Stomach smooth muscle (tissue), 2 donors: Measurements from ENCODE around the gene CD81.
"Not testable (repeated sequence)": the region's sequence is repeated elsewhere in the genome, so short reads cannot be mapped to it uniquely, and the experiment has no call there.

Experiments
- H3K27ac ChIP-seq: one replicate; pipeline ENCODE4 v1.7.0; 2013; ENCODE audit warnings: mild to moderate bottlenecking, low read length, inconsistent platforms
- H3K27me3 ChIP-seq, 2 donors: one replicate each; pipeline ENCODE4 v1.7.0; 2013; ENCODE audit warnings: low read length in 2 of 2; ENCODE audit not compliant: insufficient read depth in 2 of 2, control insufficient read depth in 1 of 2
- H3K36me3 ChIP-seq, 2 donors: one replicate each; pipeline ENCODE4 v1.7.0; 2013; ENCODE audit warnings: low read length in 2 of 2; ENCODE audit not compliant: control insufficient read depth in 2 of 2, insufficient read depth in 2 of 2
- H3K4me1 ChIP-seq: one replicate; pipeline ENCODE4 v1.7.0; 2013; ENCODE audit warnings: low read length; ENCODE audit not compliant: control insufficient read depth, insufficient read depth
- H3K4me3 ChIP-seq, 2 donors: one replicate each; pipeline ENCODE4 v1.7.0; 2013; ENCODE audit warnings: low read length in 2 of 2
- H3K9ac ChIP-seq, 2 donors: one replicate each; pipeline ENCODE4 v1.7.0; 2013; ENCODE audit warnings: low read length in 2 of 2, mild to moderate bottlenecking in 1 of 2
- H3K9me3 ChIP-seq, 2 donors: one replicate each; pipeline ENCODE4 v1.7.0; 2013; ENCODE audit warnings: low read length in 2 of 2; ENCODE audit not compliant: control insufficient read depth in 2 of 2
- donor health status: healthy.
- donor health status: Pancreatic carcinoma.

The CD81 gene

DNA sequence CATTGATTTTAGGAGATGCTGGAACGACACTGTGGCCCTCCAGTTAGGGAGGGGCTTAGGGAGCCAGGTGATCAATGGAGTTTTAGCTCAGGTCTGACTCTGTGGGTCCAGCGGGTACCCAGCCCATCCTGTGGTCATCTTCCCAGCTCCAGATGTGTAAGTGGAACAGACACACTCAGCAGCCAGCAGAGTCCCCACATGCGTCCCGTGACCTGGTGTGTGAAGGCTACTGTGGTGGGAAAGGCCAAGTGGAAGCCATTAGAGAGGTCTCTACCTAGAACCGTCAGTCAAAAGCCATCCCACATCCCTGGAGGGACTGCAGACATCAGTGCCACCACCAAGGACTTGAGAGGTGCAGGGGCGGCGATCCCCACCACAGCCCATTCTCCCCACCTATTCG lies 19.9 kb upstream of the CD81 start:
- Histone ChIP-seq H3K27ac (no peak overlapping the region), H3K4me3 (no peak overlapping the region), H3K9ac (no peak overlapping the region), H3K27me3 (no peaks in the 10 kb centered on the region), H3K9me3 (no peaks in the 10 kb centered on the region), H3K36me3 (no peaks in the 10 kb centered on the region), H3K4me1 (no peaks in the 10 kb centered on the region)

DNA sequence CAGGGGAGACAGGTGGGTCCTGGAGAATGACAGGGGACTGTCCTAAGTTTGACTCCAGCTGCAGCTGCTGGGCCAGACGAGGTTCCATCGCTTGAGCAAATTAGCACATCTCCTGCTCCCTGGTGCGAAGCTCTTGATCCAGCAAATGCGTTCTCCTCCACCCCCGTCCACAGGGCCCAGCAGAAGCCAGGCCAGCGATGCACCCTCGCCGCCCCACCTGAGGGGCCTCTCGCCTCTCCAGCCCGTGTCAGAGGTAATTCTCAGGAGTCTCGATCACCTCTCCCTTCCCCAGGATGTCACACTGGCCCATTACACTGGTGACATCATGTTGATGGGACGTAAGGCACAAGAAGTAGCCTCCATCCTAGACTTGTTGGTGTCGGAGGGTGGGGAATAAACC lies 19.5 kb upstream of the CD81 start:
- not testable (repeated sequence) for H3K9me3 ChIP-seq

GRCh38 chr11:2358754-2359442 lies 18.2 kb upstream of the CD81 start:
- Histone ChIP-seq H3K9ac (no peak overlapping the region), H3K27me3 (no peaks in the 10 kb centered on the region)

More for the DNA sequence above, 19.5 kb upstream of the CD81 start:
- not testable (repeated sequence) for H3K4me1 ChIP-seq, H3K27me3 ChIP-seq, H3K9ac ChIP-seq, H3K27ac ChIP-seq, H3K36me3 ChIP-seq, H3K4me3 ChIP-seq

DNA sequence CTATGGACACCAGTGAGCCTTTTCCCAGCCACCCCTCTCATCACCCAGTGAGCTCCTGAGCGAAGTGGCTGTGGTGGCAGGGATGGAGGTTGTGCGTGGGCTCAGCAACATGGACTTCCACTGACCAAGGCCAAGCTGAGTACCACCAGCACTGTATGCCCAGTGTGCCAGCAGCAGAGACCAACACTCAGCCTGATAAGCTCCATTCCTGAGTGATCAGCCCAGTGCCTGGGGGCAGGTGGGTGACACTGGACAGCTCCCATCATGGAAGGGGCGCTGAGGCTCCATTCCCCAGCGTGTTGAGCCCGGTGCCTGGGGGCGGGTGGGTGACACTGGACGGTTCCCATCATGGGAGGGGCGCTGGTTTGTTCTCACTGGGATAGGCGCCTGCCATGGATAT lies 17.6 kb upstream of the CD81 start:
- Histone ChIP-seq H3K4me3 (no peak overlapping the region), H3K9me3 (no peaks in the 10 kb centered on the region), H3K36me3 (no peaks in the 10 kb centered on the region), H3K9ac (no peak overlapping the region), H3K27ac (no peak overlapping the region), H3K27me3 (no peaks in the 10 kb centered on the region), H3K4me1 (peaks cover 2% of the 10 kb centered on the region)

More at GRCh38 chr11:2358754-2359442, 18.2 kb upstream of the CD81 start:
- Histone ChIP-seq H3K9me3 (no peaks in the 10 kb centered on the region), H3K27ac (no peak overlapping the region), H3K4me1 (peaks cover 2% of the 10 kb centered on the region), H3K4me3 (no peak overlapping the region), H3K36me3 (no peaks in the 10 kb centered on the region)

DNA sequence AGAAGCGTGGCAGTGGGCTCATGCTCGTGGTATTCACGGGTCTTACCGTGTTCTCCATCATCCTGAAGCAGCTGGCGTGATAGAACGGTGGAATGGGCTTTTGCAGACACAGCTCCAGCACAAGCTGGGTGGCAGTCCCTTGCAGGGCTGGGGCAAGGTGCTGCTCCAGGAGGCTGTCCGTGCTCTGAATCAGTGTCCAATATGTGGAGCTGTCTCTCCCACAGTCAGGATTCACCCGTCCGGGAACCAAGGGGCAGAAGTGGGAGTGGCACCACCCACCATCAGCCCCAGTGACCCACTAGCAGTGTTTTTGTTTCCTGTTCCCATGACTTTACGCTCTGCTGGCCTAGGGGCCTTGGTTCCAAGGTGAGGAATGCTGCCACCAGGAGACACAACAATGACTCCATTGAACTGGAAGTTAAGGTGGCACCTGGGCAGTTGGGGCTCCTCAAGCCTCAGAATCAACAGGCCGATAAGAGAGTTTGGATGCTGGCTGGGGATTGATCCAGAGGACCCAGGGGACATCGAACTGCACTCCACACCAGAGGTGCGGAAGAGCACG lies 16.9 kb upstream of the CD81 start:
- H3K9ac ChIP-seq: no peak overlapping the region
- no peak overlapping the region for H3K27ac ChIP-seq
- H3K4me3 ChIP-seq: no peak overlapping the region
- peaks cover 2% of the 10 kb centered on the region for H3K4me1 ChIP-seq
- H3K9me3 ChIP-seq: no peaks in the 10 kb centered on the region
- H3K27me3 ChIP-seq: no peaks in the 10 kb centered on the region
- no peaks in the 10 kb centered on the region for H3K36me3 ChIP-seq

DNA sequence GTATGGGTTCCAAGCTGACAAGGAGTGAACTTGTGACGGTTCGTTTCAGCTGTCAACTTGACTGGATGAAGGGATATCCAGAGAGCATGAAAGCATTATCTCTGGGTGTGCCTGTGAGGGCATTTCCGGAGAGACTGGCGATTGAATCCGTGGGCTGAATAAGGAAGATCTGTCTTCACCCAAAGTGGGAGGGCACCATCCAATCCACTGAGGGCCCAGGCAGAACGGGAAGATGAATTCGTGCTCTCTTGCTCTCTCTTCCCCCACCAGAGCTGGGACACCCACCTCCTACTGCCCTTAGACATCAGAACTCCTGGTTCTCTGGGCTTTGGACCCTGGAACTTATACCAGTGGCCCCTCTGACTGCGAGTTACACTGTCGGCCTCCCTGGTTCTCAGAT lies 15.5 kb upstream of the CD81 start:
- H3K9ac ChIP-seq: no peak overlapping the region
- no peak overlapping the region for H3K27ac ChIP-seq
- H3K4me1 ChIP-seq: peaks cover 12% of the 10 kb centered on the region
- no peak overlapping the region for H3K4me3 ChIP-seq
- H3K27me3 ChIP-seq: no peaks in the 10 kb centered on the region
- no peaks in the 10 kb centered on the region for H3K36me3 ChIP-seq
- no peaks in the 10 kb centered on the region for H3K9me3 ChIP-seq

- H3K36me3 ChIP-seq: no peaks in the 10 kb centered on the region
- H3K27ac ChIP-seq: no peak overlapping the region
- H3K9ac ChIP-seq: no peak overlapping the region
- H3K9me3 ChIP-seq: no peaks in the 10 kb centered on the region
- no peak overlapping the region for H3K4me3 ChIP-seq
- H3K4me1 ChIP-seq: peaks cover 16% of the 10 kb centered on the region
- H3K27me3 ChIP-seq: no peaks in the 10 kb centered on the region
Observed at GRCh38 chr11:2362414-2362813, 14.7 kb upstream of the CD81 start.

GRCh38 chr11:2363130-2363529 lies 14.0 kb upstream of the CD81 start:
- H3K9ac ChIP-seq: no peak overlapping the region
- peaks cover 16% of the 10 kb centered on the region for H3K4me1 ChIP-seq
- no peak overlapping the region for H3K4me3 ChIP-seq
- no peaks in the 10 kb centered on the region for H3K9me3 ChIP-seq
- no peaks in the 10 kb centered on the region for H3K36me3 ChIP-seq
- no peak overlapping the region for H3K27ac ChIP-seq
- no peaks in the 10 kb centered on the region for H3K27me3 ChIP-seq

DNA sequence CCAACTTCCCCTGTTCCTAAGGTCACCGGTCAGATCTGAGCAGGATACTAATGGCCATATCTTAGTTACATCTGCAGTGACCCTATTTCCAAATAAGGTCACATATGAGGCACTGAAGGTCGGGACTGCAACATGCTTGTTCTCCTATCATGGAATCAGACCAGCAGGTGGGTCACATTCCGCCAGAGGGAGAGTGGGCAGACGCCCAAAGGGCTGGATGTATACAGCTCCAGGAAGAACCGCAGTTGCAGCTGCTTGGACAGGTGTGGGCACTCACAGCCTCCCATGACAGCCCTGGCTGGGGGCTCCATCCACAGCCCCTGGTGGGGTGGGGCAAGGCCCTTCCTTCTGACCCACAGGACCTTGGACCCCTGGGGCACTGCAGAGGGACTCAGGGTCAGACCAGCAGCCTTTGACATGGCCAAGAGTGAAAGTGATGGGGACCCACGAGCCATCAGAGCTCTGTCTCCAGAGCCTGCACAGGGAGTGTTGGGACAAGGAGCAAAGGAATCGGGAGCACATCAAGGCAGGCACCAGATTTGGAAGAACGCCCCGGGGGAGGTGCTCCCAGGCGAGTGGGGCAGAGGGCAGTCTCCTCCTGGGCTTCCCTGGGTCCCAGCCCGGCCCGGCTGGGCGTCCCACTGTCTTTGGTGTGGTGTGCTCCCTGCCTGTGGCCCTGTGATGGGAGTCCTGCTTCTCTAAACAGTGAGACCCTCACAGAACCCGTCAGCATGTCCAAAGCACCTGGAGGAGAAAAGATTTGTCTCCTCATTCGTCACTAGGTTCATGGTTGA lies 13.3 kb upstream of the CD81 start:
- no peak overlapping the region for H3K27ac ChIP-seq
- H3K36me3 ChIP-seq: no peaks in the 10 kb centered on the region
- H3K27me3 ChIP-seq: no peaks in the 10 kb centered on the region
- no peaks in the 10 kb centered on the region for H3K9me3 ChIP-seq
- H3K9ac ChIP-seq: no peak overlapping the region
- H3K4me3 ChIP-seq: no peak overlapping the region
- peaks cover 16% of the 10 kb centered on the region for H3K4me1 ChIP-seq

DNA sequence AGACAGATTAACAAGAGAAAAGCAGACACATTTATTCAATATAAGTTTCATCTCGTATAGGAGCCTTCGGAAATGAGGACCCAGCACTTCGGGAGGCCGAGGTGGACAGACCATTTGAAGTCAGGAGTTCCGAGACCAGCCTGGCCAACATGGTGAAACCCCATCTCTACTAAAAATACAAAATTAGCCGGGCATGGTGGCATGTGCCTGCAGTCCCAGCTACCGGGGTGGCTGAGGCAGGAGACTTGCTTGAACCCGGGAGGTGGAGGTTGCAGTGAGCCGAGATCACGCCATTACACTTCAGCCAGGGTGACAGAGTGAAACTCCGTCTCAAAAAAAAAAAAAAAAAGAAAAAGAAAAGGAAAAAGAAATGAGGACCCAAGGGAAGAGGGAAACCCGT lies 12.7 kb upstream of the CD81 start:
- H3K9me3 ChIP-seq, H3K36me3 ChIP-seq, H3K9ac ChIP-seq, H3K27me3 ChIP-seq, H3K27ac ChIP-seq, H3K4me3 ChIP-seq: not testable (repeated sequence)
- peaks cover 16% of the 10 kb centered on the region for H3K4me1 ChIP-seq
